GM12865 (cell line): Measurements from ENCODE around the gene PIAS2.

Experiments used
- DNase-seq: peaks from one replicate; pipeline ENCODE4 v3.0.0; 2010; ENCODE audit warnings: low read depth
- H3K4me3 ChIP-seq: 2 replicates; pipeline ENCODE4 v1.5.1; 2011; ENCODE audit warnings: mild to moderate bottlenecking, low read depth, low read length, control low read depth
- TF ChIP-seq, protein P1 (sequence below): IDR thresholded peaks from 2 replicates; pipeline ENCODE4 v1.5.1; 2011; ENCODE audit warnings: low read length, control low read depth, low read depth, inconsistent platforms; ENCODE audit not compliant: insufficient read depth; ENCODE audit errors: missing control alignments

Gene PIAS2

DNA sequence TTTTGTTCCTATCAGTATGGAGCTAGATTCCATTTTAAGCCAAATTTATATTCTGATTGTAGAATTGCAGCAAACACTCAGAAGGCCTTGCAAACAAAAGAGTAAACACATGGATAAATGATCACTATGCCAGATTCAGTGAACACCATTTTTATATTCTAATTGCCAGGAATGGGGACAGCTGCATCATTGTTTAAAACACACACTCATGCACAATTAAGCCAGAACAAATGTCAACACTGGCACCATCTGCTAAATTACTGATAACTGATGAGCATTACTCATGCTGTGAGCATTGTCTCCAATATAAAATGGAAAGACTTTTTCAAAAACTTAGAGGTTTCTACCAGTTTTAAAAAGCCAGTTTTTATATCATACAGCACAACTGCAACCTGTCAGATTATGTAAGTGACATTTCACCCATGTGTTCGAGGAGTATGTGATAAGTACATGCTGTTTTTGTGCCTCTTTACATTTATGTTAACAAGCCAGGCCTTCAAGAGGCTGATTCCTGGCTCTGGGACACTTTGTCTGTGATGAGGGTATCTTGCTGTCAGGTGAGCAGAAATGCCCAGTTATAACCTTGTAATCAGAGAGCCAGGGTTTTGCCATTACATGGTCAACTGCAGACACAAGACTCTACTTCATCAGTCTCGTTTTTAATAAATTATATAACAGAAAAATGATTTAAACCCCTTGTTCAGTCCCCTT, 156.1 kb downstream of the PIAS2 start:
- TF ChIP-seq, protein P1, sequence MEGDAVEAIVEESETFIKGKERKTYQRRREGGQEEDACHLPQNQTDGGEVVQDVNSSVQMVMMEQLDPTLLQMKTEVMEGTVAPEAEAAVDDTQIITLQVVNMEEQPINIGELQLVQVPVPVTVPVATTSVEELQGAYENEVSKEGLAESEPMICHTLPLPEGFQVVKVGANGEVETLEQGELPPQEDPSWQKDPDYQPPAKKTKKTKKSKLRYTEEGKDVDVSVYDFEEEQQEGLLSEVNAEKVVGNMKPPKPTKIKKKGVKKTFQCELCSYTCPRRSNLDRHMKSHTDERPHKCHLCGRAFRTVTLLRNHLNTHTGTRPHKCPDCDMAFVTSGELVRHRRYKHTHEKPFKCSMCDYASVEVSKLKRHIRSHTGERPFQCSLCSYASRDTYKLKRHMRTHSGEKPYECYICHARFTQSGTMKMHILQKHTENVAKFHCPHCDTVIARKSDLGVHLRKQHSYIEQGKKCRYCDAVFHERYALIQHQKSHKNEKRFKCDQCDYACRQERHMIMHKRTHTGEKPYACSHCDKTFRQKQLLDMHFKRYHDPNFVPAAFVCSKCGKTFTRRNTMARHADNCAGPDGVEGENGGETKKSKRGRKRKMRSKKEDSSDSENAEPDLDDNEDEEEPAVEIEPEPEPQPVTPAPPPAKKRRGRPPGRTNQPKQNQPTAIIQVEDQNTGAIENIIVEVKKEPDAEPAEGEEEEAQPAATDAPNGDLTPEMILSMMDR, result no peak
- no peak for DNase-seq
- H3K4me3 ChIP-seq, result no peak overlapping the region

DNA sequence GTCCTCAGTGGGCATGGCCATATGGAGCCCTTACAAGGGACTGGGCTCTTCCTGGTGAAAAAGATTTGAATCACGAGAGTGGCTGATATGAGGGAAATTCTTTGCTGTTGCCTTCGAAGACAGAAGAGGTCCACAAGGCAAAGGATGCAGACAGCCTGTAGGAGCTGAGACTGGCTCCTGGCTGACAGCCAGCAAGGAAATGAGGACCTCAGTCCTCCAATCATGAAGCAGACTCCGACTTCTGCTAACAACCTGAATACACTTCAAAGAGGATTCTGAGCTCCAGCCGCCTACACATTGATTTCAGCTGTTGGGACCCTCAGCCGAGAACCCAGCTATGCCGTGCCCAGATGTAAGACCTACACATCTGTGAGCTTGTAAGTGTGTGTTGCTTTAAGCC, 157.4 kb downstream of the PIAS2 start:
- no peak for DNase-seq
- no peak overlapping the region for H3K4me3 ChIP-seq
- TF ChIP-seq, protein P1, result no peak

DNA sequence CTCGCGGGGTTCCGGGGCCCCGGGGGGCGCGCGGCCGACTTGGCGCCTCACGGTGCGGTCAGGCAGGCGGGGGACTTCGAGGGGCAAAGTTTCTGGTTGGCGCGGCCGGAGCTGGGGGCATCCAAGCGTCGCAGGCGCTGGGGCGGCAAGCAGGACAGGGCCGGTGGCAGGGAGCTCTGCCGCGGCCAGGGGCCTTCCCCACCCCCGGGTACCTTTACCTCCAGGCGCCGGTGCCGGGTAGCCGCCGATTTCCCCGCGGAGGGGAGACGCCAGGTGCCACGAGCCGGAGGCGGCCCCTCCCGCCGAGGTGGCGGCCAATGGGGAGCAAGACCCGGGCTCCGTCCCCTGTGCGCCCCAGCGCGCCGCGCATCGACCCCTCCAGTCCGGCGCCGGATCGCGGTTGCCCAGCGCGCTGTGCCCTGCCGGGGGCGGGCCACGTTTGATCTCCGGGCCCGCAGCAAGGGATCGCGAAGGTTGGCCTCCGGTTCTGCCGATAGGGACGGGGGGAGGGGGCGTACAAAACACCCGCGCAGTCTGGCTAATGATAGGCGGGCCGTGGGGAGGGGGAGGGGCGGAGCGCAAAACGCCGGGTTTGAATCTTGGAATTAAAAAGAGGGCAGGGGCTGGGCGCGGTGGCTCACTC, 160.6 kb downstream of the PIAS2 start, which contains the start of gene ST8SIA5:
TSS of gene ST8SIA5 (minus strand) at position 495 of the 643 bp plus-strand sequence. CDS start 545 bp downstream, outside the sequence.
- TF ChIP-seq, protein P1, result no peak

DNA sequence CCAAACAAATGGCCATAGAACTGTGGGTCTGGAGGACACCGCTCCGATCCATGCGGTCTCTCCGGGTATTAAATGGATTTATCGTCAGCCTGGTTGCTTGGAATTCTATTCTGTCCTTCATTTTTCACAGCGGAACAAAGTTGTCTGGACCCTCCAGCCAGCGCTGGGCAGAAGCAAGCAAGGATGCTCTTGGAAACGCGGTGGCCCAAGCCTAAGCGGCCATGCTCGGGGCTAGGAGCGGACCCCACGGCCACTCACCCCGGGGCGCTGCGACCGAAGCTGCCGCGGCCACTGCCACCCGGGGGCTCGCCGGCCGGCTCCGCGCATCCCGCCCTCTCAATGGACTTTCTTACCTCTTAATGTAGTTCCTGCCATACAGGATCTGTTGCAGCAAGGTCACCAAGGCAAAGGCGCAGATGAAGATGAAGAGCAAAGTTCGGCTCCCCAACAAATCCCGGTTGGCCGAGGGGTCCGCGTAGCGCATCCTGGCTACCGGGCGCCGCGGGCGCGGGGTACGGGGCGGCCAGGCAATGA, 161.2 kb downstream of the PIAS2 start:
- TF ChIP-seq, protein P1, result no peak
- H3K4me3 ChIP-seq, result no peak overlapping the region; the same call in 1 of the 2 replicates
- DNase-seq, result no peak

More for the DNA sequence above, 160.6 kb downstream of the PIAS2 start, which contains the start of gene ST8SIA5:
- DNase-seq, result peak; percentile 29
- peak within 1 kb of the TSS; percentile 14 for H3K4me3 ChIP-seq

DNA sequence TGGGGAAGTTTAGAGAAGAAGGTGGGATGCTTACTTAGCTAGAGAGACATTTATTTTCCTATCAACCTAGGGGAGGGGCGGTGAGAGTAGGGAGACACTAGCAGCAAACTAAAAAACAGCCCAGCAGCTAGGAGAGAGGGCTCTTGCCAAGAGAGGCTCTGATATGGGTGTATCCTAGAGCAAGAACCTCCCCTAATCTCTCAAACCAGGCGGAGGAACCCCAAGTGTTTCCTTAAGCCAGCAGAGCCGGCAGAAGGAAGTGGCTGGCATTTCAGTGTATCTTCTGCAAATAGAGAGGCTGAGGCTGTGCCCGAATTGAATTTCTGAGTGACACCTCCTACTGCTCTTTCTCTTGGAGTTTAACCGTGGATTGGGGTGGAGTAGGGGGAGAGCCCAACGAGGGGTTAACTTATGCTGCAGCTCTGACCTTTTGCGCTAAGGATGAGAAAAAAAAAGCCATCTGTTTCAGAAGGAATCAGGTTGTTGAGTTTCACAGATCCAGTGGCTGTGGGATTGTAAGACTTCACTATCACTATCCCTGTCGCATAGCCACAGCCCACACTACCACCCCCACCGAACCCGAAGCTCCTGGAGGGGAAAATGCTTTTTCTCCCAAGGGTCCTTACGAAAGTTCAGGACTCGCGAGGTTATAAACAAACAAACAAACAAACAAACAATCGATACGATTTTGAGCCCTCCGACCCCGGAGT, 161.8 kb downstream of the PIAS2 start:
- no peak overlapping the region for H3K4me3 ChIP-seq
- TF ChIP-seq, protein P1, result no peak
- no peak for DNase-seq

DNA sequence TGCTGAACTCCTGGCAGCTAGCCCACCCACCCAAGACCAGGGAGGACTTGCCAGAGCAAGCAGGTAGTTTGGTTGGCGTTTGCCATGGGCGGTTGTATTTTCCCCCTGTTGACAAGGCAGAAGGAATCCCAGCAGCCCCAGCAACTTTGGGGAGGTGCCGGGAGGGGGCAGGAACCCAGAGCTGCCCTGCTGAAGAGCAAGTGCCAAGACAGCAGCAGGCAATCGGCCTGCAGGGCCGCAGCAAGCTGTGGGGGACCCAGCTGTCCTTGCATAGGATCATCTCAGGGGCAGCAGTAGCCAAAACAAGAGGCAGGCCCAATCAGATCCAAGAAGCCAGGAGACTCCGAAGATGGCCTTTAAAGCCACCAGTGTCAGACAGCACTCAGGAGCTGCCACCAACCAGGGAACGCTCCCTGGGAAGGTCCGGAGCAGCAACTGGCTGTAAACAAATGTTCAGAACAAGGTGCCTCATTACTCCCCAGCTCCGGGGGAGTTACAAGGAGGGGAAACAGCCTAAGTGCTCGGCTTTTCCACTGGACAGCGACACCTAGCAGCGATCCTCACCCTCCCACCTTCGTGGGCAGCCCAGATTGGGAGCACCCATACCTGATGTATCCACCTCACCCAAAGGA, 162.5 kb downstream of the PIAS2 start:
- TF ChIP-seq, protein P1, result no peak
- DNase-seq, result no peak
- no peak overlapping the region for H3K4me3 ChIP-seq
